ENCODE measurements around the gene RPS29. TPM values are rescaled to one million over a fixed set of nuclear protein-coding genes. Genes with fewer than 3 reads are reported as not detected.
A peak's percentile ranks its signal among the peaks of the same experiment; 100 is the strongest.

The RPS29 gene
- total and polyA plus RNA-seq, 10 of the 15 experiments (the other 5 are each of a cell fraction or from before 2014, with no cell fraction given) = 2,685 to 10,815 (median 4,359) TPM

DNA sequence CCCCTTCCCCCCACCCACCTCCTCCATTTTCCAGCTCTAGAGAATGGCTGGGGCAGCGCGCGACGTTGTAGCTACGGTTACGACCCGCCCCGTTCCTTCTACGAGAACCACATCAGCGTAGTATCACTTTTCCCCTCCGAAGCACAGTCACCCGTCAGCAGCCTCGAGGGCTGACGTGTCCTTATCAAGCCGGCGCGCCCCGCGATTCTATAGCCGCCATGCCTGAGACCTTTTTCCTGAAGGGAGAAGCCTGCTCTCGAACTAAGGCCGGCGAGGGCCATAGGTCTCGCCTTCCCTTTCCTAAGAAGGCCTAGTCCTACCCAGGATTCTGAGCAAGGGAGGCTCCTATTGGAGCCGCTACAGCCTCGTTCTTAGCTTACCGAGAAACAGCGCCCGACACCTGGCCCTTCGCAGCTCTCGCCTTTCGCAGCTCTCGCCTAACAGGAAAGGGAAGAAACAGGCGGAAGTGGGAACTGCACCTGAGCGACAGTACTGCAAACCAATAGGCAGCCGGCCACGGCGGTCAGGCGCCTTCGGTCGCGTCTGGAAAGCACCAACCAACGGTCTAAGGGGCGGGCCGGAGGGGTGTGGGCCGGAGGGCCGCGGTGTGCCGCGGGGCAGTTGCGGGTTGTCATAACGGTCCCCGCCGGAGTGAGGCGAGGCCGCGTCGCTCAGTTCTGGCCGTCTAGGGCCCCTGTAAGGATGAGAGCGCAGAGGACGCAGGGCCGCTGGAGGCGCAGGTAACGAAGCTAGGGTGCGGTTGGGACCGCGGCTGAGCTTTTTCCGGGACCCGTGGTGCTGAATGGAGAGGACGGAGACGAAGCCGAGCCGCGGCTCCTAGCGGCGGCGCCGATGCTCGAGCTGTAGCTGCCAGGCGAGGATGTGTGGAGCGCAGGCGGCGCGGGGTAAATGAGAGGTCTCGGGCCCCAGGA lies 34.3 kb upstream of the RPS29 start, which contains the start of the genes MGAT2 and RPL36AL (continued):
- TF ChIP-seq FOXM1 (IDR thresholded peaks at IDR 0.05; ENCODE audit: low read depth, low read length) (peak; percentile 37; the same call in 1 of the 2 replicates), PML (IDR thresholded peaks at IDR 0.05; ENCODE audit: low read length) (peak; percentile 99), HDAC6 (IDR thresholded peaks at IDR 0.05; ENCODE audit: unreplicated experiment) (peak; percentile 61), IKZF1 (conservative IDR thresholded peaks at IDR 0.05) (peak; percentile 82; the same call in 1 of the 2 replicates), BCL11A (IDR thresholded peaks at IDR 0.05; ENCODE audit: low read depth, low read length) (no peak), RELA (IDR thresholded peaks at IDR 0.05; ENCODE audit: borderline replicate concordance, partially characterized antibody) (no peak), DPF2 (IDR thresholded peaks at IDR 0.05) (peak; percentile 88), BACH1 (IDR thresholded peaks at IDR 0.05; ENCODE audit: borderline replicate concordance) (peak; percentile 88), NR2C2 (IDR thresholded peaks at IDR 0.05; ENCODE audit: borderline replicate concordance, control insufficient read depth, insufficient read length, low read depth) (no peak), BRCA1 (IDR thresholded peaks at IDR 0.05; ENCODE audit: low read depth, low read length) (no peak), ZNF217 (IDR thresholded peaks at IDR 0.05) (no peak), ZNF24 (IDR thresholded peaks at IDR 0.05) (no peak), MEF2B (IDR thresholded peaks at IDR 0.05; ENCODE audit: partially characterized antibody, poor library complexity, severe bottlenecking) (no peak)
- TF ChIP-seq, protein P1, sequence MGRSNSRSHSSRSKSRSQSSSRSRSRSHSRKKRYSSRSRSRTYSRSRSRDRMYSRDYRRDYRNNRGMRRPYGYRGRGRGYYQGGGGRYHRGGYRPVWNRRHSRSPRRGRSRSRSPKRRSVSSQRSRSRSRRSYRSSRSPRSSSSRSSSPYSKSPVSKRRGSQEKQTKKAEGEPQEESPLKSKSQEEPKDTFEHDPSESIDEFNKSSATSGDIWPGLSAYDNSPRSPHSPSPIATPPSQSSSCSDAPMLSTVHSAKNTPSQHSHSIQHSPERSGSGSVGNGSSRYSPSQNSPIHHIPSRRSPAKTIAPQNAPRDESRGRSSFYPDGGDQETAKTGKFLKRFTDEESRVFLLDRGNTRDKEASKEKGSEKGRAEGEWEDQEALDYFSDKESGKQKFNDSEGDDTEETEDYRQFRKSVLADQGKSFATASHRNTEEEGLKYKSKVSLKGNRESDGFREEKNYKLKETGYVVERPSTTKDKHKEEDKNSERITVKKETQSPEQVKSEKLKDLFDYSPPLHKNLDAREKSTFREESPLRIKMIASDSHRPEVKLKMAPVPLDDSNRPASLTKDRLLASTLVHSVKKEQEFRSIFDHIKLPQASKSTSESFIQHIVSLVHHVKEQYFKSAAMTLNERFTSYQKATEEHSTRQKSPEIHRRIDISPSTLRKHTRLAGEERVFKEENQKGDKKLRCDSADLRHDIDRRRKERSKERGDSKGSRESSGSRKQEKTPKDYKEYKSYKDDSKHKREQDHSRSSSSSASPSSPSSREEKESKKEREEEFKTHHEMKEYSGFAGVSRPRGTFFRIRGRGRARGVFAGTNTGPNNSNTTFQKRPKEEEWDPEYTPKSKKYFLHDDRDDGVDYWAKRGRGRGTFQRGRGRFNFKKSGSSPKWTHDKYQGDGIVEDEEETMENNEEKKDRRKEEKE (IDR thresholded peaks at IDR 0.05) = no peak
- TF ChIP-seq, protein P2, sequence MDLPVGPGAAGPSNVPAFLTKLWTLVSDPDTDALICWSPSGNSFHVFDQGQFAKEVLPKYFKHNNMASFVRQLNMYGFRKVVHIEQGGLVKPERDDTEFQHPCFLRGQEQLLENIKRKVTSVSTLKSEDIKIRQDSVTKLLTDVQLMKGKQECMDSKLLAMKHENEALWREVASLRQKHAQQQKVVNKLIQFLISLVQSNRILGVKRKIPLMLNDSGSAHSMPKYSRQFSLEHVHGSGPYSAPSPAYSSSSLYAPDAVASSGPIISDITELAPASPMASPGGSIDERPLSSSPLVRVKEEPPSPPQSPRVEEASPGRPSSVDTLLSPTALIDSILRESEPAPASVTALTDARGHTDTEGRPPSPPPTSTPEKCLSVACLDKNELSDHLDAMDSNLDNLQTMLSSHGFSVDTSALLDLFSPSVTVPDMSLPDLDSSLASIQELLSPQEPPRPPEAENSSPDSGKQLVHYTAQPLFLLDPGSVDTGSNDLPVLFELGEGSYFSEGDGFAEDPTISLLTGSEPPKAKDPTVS (IDR thresholded peaks at IDR 0.05; ENCODE audit: low read depth, low read length) = no peak
- TF ChIP-seq, protein P3, sequence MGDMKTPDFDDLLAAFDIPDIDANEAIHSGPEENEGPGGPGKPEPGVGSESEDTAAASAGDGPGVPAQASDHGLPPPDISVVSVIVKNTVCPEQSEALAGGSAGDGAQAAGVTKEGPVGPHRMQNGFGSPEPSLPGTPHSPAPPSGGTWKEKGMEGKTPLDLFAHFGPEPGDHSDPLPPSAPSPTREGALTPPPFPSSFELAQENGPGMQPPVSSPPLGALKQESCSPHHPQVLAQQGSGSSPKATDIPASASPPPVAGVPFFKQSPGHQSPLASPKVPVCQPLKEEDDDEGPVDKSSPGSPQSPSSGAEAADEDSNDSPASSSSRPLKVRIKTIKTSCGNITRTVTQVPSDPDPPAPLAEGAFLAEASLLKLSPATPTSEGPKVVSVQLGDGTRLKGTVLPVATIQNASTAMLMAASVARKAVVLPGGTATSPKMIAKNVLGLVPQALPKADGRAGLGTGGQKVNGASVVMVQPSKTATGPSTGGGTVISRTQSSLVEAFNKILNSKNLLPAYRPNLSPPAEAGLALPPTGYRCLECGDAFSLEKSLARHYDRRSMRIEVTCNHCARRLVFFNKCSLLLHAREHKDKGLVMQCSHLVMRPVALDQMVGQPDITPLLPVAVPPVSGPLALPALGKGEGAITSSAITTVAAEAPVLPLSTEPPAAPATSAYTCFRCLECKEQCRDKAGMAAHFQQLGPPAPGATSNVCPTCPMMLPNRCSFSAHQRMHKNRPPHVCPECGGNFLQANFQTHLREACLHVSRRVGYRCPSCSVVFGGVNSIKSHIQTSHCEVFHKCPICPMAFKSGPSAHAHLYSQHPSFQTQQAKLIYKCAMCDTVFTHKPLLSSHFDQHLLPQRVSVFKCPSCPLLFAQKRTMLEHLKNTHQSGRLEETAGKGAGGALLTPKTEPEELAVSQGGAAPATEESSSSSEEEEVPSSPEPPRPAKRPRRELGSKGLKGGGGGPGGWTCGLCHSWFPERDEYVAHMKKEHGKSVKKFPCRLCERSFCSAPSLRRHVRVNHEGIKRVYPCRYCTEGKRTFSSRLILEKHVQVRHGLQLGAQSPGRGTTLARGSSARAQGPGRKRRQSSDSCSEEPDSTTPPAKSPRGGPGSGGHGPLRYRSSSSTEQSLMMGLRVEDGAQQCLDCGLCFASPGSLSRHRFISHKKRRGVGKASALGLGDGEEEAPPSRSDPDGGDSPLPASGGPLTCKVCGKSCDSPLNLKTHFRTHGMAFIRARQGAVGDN (IDR thresholded peaks at IDR 0.05) = peak; percentile 34
- TF ChIP-seq, protein P4, sequence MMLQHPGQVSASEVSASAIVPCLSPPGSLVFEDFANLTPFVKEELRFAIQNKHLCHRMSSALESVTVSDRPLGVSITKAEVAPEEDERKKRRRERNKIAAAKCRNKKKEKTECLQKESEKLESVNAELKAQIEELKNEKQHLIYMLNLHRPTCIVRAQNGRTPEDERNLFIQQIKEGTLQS (IDR thresholded peaks at IDR 0.05; ENCODE audit: borderline replicate concordance, extremely low read depth, low read depth, low read length) = 0 out of 2 replicates have a peak, but pooled peaks have one; percentile 8
- TF ChIP-seq, protein P5, sequence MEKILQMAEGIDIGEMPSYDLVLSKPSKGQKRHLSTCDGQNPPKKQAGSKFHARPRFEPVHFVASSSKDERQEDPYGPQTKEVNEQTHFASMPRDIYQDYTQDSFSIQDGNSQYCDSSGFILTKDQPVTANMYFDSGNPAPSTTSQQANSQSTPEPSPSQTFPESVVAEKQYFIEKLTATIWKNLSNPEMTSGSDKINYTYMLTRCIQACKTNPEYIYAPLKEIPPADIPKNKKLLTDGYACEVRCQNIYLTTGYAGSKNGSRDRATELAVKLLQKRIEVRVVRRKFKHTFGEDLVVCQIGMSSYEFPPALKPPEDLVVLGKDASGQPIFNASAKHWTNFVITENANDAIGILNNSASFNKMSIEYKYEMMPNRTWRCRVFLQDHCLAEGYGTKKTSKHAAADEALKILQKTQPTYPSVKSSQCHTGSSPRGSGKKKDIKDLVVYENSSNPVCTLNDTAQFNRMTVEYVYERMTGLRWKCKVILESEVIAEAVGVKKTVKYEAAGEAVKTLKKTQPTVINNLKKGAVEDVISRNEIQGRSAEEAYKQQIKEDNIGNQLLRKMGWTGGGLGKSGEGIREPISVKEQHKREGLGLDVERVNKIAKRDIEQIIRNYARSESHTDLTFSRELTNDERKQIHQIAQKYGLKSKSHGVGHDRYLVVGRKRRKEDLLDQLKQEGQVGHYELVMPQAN (conservative IDR thresholded peaks at IDR 0.05) = peak; percentile 84

Data from GM12878 (cell line).